DMS 273 (cell line): ENCODE results near the gene PADI1.

Experiments used
- DNase-seq: peaks from one replicate; lab custom pipeline; 2025; ENCODE audit not compliant: unreplicated experiment; lab: John Stamatoyannopoulos, UW

The PADI1 gene

DNA sequence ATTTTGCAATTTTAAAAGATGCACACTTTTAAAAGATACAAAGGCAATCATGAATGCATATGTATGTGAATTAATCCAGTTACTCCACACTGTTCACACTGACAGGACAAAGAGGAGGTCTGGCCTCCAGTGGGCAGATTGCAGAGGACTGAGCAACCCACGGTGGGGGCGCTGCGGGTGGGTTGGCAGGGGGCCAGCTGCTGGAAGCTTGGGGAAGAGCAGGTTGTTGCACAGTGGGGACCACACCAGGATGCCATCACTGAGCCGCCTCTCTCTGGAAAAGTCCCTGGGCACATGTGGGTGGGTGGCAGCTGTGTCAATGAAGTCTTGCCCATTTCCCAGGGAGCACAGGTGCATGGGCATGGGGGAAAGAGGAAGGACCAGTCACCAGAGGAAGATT is 90.4 kb downstream of the PADI1 start:
- DNase-seq = no peak
